Measurements from ENCODE around the gene ZNF593OS.

Gene ZNF593OS

DNA sequence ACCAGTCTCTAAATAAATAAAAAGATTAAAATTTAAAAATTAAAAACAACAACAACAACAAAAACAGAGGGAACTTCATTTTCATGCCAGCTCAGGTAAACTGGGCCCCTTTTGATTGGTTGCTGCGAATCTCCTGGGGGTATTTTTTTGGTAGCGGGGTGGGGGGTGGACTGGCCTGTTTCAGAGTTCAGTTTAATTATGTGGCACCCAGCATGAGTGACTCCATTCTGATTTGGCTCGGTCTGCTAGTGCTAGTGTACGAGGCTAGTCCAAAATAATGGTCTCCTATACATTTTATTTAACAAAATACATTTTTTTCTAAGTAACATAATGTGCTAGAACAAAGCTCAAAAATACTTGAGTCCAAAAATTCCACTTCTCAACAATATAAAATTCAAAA, 41.9 kb downstream of the ZNF593OS start:
- TF ChIP-seq, protein P1, sequence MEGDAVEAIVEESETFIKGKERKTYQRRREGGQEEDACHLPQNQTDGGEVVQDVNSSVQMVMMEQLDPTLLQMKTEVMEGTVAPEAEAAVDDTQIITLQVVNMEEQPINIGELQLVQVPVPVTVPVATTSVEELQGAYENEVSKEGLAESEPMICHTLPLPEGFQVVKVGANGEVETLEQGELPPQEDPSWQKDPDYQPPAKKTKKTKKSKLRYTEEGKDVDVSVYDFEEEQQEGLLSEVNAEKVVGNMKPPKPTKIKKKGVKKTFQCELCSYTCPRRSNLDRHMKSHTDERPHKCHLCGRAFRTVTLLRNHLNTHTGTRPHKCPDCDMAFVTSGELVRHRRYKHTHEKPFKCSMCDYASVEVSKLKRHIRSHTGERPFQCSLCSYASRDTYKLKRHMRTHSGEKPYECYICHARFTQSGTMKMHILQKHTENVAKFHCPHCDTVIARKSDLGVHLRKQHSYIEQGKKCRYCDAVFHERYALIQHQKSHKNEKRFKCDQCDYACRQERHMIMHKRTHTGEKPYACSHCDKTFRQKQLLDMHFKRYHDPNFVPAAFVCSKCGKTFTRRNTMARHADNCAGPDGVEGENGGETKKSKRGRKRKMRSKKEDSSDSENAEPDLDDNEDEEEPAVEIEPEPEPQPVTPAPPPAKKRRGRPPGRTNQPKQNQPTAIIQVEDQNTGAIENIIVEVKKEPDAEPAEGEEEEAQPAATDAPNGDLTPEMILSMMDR (IDR thresholded peaks at IDR 0.05; ENCODE audit: low read depth, low read length, missing control alignments), result no peak
- DNase-seq (ENCODE audit: extremely low read depth, low read depth), result no peak
- H3K4me3 ChIP-seq (replicated peaks; ENCODE audit: low read depth, low read length), result no peak overlapping the region

DNA sequence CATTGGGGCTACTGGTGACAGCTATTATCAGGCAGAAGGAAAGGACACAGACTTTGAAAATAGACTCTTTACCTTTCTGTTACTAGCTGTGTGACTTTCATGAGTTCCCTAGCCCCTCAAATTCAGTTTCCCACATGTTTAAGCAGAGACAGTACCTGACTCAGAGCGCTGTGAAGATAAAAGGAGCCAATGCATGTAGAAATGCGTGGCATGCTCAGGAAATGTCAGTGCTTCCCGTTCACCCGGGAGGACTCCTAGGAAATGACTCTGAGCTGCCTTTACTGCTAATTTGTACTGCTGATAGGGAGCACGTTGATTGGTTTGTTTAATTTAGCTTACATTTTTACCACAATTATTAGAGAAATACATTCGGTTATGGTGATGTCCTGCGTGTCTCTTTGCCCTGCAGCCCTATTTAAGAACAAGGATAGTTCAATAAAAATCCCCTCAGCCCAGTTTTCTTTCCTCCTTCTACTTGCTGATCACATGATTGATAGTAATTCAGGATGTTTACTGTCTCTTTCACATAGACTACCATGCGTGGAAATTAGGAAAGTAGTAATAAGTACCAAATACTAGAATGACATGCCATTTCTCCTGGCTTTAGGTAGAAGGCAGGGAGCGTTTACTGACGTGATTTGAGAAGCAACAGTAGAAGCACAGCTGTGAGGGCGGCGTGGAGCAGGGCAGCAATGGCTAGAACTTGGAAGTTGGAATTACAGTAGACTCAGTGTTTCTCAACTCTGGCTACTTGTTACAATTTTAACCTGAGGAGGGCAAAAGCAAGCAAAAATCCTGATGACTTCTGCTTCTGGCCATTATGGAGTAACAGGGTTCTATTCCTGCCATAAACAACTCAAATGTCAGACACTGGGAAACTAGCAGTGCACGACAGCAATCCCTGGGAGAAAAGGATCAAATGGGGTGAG, 44.1 kb downstream of the ZNF593OS start:
- DNase-seq (ENCODE audit: extremely low read depth, low read depth), result no peak
- TF ChIP-seq, protein P1 (IDR thresholded peaks at IDR 0.05; ENCODE audit: low read depth, low read length, missing control alignments), result no peak
- H3K4me3 ChIP-seq (replicated peaks; ENCODE audit: low read depth, low read length), result no peak overlapping the region

GRCh38 chr1:26126321-26127084, 45.1 kb downstream of the ZNF593OS start:
- no peak overlapping the region for H3K4me3 ChIP-seq (replicated peaks; ENCODE audit: low read depth, low read length)
- no peak for DNase-seq (ENCODE audit: extremely low read depth, low read depth)
- TF ChIP-seq, protein P1 (IDR thresholded peaks at IDR 0.05; ENCODE audit: low read depth, low read length, missing control alignments), result no peak

GRCh38 chr1:26125946-26126320, 45.7 kb downstream of the ZNF593OS start:
- TF ChIP-seq, protein P1 (IDR thresholded peaks at IDR 0.05; ENCODE audit: low read depth, low read length, missing control alignments), result no peak
- no peak overlapping the region for H3K4me3 ChIP-seq (replicated peaks; ENCODE audit: low read depth, low read length)
- no peak for DNase-seq (ENCODE audit: extremely low read depth, low read depth)

DNA sequence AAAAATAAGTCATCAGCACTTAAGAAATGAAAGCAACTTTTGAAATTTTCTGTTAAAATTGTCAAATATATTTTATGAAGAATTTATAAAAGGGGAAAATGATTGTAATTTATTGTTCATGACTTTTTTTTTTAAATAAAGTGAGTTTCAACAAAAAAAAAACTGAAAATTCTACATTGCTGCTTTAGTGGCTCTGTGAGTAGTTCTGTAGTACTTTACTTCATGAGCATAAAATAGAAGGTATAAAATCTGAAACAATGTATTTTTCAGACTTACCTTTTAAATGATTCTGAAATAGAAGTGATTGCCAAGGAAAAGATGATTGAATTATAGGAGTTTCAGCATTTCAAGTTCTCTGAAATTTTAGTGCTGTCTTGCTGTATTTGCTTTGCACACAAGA, 46.2 kb downstream of the ZNF593OS start:
- DNase-seq (ENCODE audit: extremely low read depth, low read depth), result no peak
- no peak overlapping the region for H3K4me3 ChIP-seq (replicated peaks; ENCODE audit: low read depth, low read length)
- TF ChIP-seq, protein P1 (IDR thresholded peaks at IDR 0.05; ENCODE audit: low read depth, low read length, missing control alignments), result no peak

DNA sequence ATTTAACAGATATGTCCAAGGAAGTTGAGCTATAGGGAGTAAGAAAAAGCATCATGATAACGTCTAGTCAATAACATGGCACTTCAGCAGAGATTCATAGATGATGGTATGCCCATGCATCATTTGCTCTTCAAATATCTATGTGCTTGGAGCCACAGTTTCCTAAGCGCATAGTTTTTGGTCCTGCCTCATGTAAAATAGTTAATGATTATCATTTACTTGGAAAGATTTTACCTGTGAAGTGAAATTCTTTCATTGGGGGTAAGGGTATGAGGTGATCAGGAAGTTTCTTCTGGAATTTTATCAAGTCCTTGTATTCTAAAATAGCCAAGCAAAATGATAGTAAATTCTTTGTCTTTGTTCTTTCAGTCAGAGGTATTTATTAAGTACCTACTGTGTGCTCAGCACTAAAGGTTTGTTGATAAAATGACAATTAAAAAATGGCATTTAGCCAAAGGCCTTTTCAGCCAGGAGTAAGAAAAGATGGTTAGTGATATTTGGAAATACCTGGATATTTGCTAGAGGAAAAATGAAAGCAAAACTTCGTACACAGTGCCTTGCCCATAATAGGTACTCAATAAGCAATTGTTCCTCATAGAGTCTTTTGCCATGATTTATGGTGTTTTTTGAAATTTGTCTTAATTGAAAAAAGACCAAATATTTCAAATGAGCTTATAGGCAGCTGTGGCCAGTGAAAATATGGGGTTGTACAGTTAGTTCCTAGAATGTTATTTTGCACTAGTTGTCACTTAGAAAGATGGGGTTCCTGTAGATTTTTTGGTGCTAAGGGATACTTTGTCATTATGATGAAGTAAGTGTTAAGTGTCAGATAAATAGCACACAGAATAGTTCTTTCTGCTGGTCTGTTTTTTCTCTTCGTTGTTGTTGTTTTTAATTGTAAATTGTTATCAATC, 47.0 kb downstream of the ZNF593OS start:
- no peak overlapping the region for H3K4me3 ChIP-seq (replicated peaks; ENCODE audit: low read depth, low read length)
- TF ChIP-seq, protein P1 (IDR thresholded peaks at IDR 0.05; ENCODE audit: low read depth, low read length, missing control alignments), result no peak

More for the DNA sequence above, 47.0 kb downstream of the ZNF593OS start:
- no peak for DNase-seq (ENCODE audit: extremely low read depth, low read depth)
